Stimulated activated effector memory CD8-positive, alpha-beta T cell treated with anti-CD3 and anti-CD28 coated beads, Interleukin-12 subunit alpha, Interleukin-12 subunit beta, amount 100 ng/mL, for 72 hours (primary cell): ENCODE data around the gene NFIA.

Experiments used
- ATAC-seq: fragments of 150-1000 bp; cut with Tn5 transposase; 2 replicates; pipeline ENCODE4 v1.10.0; 2021
- DNase-seq, 2 donors: peaks; one replicate each; pipeline ENCODE4 v3.0.0; 2021 to 2022; ENCODE audit warnings: low spot score in 2 of 2
- H3K27ac Mint-ChIP-seq: one replicate; pipeline ENCODE4 v1.8.0; 2022; ENCODE audit warnings: mild to moderate bottlenecking, mixed read lengths
- H3K36me3 Mint-ChIP-seq: one replicate; pipeline ENCODE4 v1.8.0; 2022; ENCODE audit warnings: mild to moderate bottlenecking, mixed read lengths
- H3K4me1 Mint-ChIP-seq: one replicate; pipeline ENCODE4 v1.8.0; 2022; ENCODE audit warnings: mixed read lengths
- H3K4me3 Mint-ChIP-seq: one replicate; pipeline ENCODE4 v1.8.0; 2022; ENCODE audit warnings: mild to moderate bottlenecking, mixed read lengths
- H3K9me3 Mint-ChIP-seq: one replicate; pipeline ENCODE4 v1.8.0; 2022; ENCODE audit warnings: mixed read lengths

NFIA gene

GRCh38 chr1:61201035-61201434 lies 118.7 kb downstream of the NFIA start:
- no peaks in the 10 kb centered on the region for H3K9me3 Mint-ChIP-seq
- no peaks in the 10 kb centered on the region for H3K36me3 Mint-ChIP-seq
- DNase-seq = no peak
- no peak for ATAC-seq
- no peak overlapping the region for H3K27ac Mint-ChIP-seq
- no peaks in the 10 kb centered on the region for H3K4me1 Mint-ChIP-seq
- H3K4me3 Mint-ChIP-seq = no peak overlapping the region

- Mint-ChIP-seq H3K27ac (no peak overlapping the region), H3K9me3 (no peaks in the 10 kb centered on the region), H3K4me3 (no peak overlapping the region), H3K4me1 (no peaks in the 10 kb centered on the region), H3K36me3 (no peaks in the 10 kb centered on the region)
- DNase-seq (no peak), ATAC-seq (no peak)
These were observed 120.7 kb downstream of the NFIA start for GRCh38 chr1:61202854-61203598.

- ATAC-seq = no peak
- no peak overlapping the region for H3K27ac Mint-ChIP-seq
- no peak overlapping the region for H3K4me3 Mint-ChIP-seq
- no peaks in the 10 kb centered on the region for H3K4me1 Mint-ChIP-seq
- H3K36me3 Mint-ChIP-seq = no peaks in the 10 kb centered on the region
- no peaks in the 10 kb centered on the region for H3K9me3 Mint-ChIP-seq
- DNase-seq = no peak
These were observed 122.2 kb downstream of the NFIA start for GRCh38 chr1:61204528-61204927.

GRCh38 chr1:61207416-61207815 lies 125.1 kb downstream of the NFIA start:
- no peak for ATAC-seq
- Mint-ChIP-seq H3K4me1 (peaks cover 1% of the 10 kb centered on the region), H3K36me3 (no peaks in the 10 kb centered on the region), H3K9me3 (no peaks in the 10 kb centered on the region), H3K4me3 (no peak overlapping the region), H3K27ac (no peak overlapping the region)
- no peak for DNase-seq

GRCh38 chr1:61208172-61208571 lies 125.8 kb downstream of the NFIA start:
- no peaks in the 10 kb centered on the region for H3K9me3 Mint-ChIP-seq
- no peak overlapping the region for H3K27ac Mint-ChIP-seq
- peaks cover 9% of the 10 kb centered on the region for H3K4me1 Mint-ChIP-seq
- no peak for ATAC-seq
- no peak overlapping the region for H3K4me3 Mint-ChIP-seq
- no peaks in the 10 kb centered on the region for H3K36me3 Mint-ChIP-seq
- no peak for DNase-seq

GRCh38 chr1:61208831-61209230 lies 126.5 kb downstream of the NFIA start:
- no peak for DNase-seq
- H3K36me3 Mint-ChIP-seq = no peaks in the 10 kb centered on the region
- no peaks in the 10 kb centered on the region for H3K9me3 Mint-ChIP-seq
- no peak for ATAC-seq
- no peak overlapping the region for H3K27ac Mint-ChIP-seq
- peaks cover 15% of the 10 kb centered on the region for H3K4me1 Mint-ChIP-seq
- H3K4me3 Mint-ChIP-seq = no peak overlapping the region

- DNase-seq (no peak), ATAC-seq (no peak)
- Mint-ChIP-seq H3K4me3 (no peak overlapping the region), H3K4me1 (peaks cover 15% of the 10 kb centered on the region), H3K27ac (peak overlapping the region; percentile 45), H3K36me3 (no peaks in the 10 kb centered on the region), H3K9me3 (no peaks in the 10 kb centered on the region)
These were observed 128.2 kb downstream of the NFIA start for GRCh38 chr1:61210435-61211154.

GRCh38 chr1:61213245-61214011 lies 131.1 kb downstream of the NFIA start:
- ATAC-seq = peak; percentile 67
- no peak for DNase-seq
- Mint-ChIP-seq H3K9me3 (no peaks in the 10 kb centered on the region), H3K4me1 (peaks cover 15% of the 10 kb centered on the region), H3K4me3 (no peak overlapping the region), H3K36me3 (no peaks in the 10 kb centered on the region), H3K27ac (peak overlapping the region; percentile 15)

- ATAC-seq = no peak
- H3K9me3 Mint-ChIP-seq = no peaks in the 10 kb centered on the region
- peaks cover 15% of the 10 kb centered on the region for H3K4me1 Mint-ChIP-seq
- DNase-seq = no peak
- no peak overlapping the region for H3K27ac Mint-ChIP-seq
- no peaks in the 10 kb centered on the region for H3K36me3 Mint-ChIP-seq
- H3K4me3 Mint-ChIP-seq = no peak overlapping the region
These were observed 132.8 kb downstream of the NFIA start for GRCh38 chr1:61215119-61215518.

- Mint-ChIP-seq H3K9me3 (no peaks in the 10 kb centered on the region), H3K36me3 (no peaks in the 10 kb centered on the region), H3K4me1 (peaks cover 15% of the 10 kb centered on the region), H3K27ac (no peak overlapping the region), H3K4me3 (no peak overlapping the region)
- ATAC-seq = no peak
- DNase-seq = no peak
These were observed 133.4 kb downstream of the NFIA start for GRCh38 chr1:61215676-61216289.

- H3K36me3 Mint-ChIP-seq = no peaks in the 10 kb centered on the region
- H3K27ac Mint-ChIP-seq = no peak overlapping the region
- DNase-seq (no peak), ATAC-seq (no peak)
- no peak overlapping the region for H3K4me3 Mint-ChIP-seq
- H3K4me1 Mint-ChIP-seq = no peaks in the 10 kb centered on the region
- no peaks in the 10 kb centered on the region for H3K9me3 Mint-ChIP-seq
These were observed 138.2 kb downstream of the NFIA start for GRCh38 chr1:61220536-61220935.

GRCh38 chr1:61221642-61222041 lies 139.3 kb downstream of the NFIA start:
- H3K36me3 Mint-ChIP-seq = no peaks in the 10 kb centered on the region
- H3K4me1 Mint-ChIP-seq = no peaks in the 10 kb centered on the region
- H3K9me3 Mint-ChIP-seq = no peaks in the 10 kb centered on the region
- H3K4me3 Mint-ChIP-seq = no peak overlapping the region
- ATAC-seq (no peak), DNase-seq (no peak)
- H3K27ac Mint-ChIP-seq = no peak overlapping the region

GRCh38 chr1:61222240-61222639 lies 139.9 kb downstream of the NFIA start:
- Mint-ChIP-seq H3K4me3 (no peak overlapping the region), H3K9me3 (no peaks in the 10 kb centered on the region), H3K27ac (no peak overlapping the region), H3K36me3 (no peaks in the 10 kb centered on the region), H3K4me1 (no peaks in the 10 kb centered on the region)
- no peak for ATAC-seq
- DNase-seq = no peak

GRCh38 chr1:61223140-61223539 lies 140.8 kb downstream of the NFIA start:
- ATAC-seq (no peak), DNase-seq (no peak)
- Mint-ChIP-seq H3K36me3 (no peaks in the 10 kb centered on the region), H3K9me3 (no peaks in the 10 kb centered on the region), H3K4me3 (no peak overlapping the region), H3K4me1 (no peaks in the 10 kb centered on the region), H3K27ac (no peak overlapping the region)

- no peak for DNase-seq
- Mint-ChIP-seq H3K4me1 (no peaks in the 10 kb centered on the region), H3K4me3 (no peak overlapping the region), H3K27ac (no peak overlapping the region), H3K9me3 (no peaks in the 10 kb centered on the region), H3K36me3 (no peaks in the 10 kb centered on the region)
- no peak for ATAC-seq
These were observed 142.2 kb downstream of the NFIA start for GRCh38 chr1:61224609-61225008.
